GM19467 (cell line): ENCODE results near the gene ADPRS.

ENCODE experiments used
- ATAC-seq: cut with Tn5 transposase; IDR thresholded peaks from one replicate; pipeline ENCODE4 v1.9.1; 2021; ENCODE audit warnings: mild to moderate bottlenecking, moderate library complexity; ENCODE audit not compliant: unreplicated experiment

Gene ADPRS

GRCh38 chr1:36128905-36129206 is 40.2 kb downstream of the ADPRS start:
- ATAC-seq: no peak

DNA sequence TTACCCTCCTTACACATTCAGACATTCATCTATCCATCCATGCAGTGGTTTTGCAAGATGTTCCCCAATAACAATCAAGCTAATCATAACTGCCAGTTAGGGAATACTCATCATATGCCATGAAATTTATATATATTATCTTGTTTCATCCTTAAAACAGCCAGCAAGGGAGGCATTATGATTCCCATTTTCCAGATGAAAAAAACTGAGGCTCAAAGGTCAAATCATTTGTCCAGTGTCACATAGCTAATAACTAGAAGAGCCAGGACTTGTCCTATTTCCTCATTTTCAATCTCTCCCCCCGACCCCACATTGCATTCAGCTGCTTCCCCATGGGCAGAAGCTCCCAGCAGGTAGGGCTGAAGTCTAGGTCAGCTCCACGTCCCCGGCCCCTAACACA is 43.3 kb downstream of the ADPRS start:
- no peak for ATAC-seq

DNA sequence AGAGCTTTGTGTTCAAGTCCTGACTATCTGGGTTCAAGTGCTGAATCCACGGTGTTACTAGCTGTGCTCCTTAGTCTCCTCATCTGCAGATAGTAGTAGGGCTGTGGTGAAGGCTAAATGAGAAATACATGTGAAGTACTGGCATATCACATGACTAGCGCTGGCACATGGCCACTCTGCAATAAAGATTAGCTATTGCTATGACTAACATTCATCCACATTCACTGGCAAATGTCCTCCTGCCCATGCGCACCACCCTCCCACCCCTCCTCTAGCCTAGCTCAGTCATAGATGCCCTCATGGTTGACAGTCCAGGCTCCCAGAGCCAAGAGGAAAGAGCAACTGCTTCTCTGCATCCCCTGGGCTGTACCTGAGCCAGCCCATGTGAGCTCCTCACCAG is 44.8 kb downstream of the ADPRS start:
- no peak for ATAC-seq

GRCh38 chr1:36134031-36134430 is 45.3 kb downstream of the ADPRS start:
- no peak for ATAC-seq

GRCh38 chr1:36134505-36135329 is 46.0 kb downstream of the ADPRS start:
- ATAC-seq: no peak

- no peak for ATAC-seq
These were observed 46.6 kb downstream of the ADPRS start for GRCh38 chr1:36135330-36135667.

DNA sequence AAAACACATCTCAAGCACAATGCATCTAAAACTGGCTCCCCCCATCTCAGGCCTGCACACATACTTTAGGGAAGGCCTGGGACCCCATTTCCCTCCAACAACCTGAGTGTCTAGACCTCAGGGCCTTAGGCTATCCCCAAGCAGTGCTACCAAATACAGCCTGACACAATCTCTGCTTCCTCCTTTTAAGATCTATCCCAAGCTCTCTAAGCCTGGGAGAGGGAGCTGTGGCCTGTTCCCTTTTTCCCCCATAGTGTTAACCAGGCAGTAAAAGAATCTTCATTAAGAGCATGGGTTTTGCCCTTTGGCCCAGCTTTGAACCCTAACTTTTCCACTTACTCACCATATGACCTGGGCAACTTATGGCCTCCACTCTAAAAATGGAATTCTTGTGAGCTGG is 47.1 kb downstream of the ADPRS start:
- no peak for ATAC-seq

DNA sequence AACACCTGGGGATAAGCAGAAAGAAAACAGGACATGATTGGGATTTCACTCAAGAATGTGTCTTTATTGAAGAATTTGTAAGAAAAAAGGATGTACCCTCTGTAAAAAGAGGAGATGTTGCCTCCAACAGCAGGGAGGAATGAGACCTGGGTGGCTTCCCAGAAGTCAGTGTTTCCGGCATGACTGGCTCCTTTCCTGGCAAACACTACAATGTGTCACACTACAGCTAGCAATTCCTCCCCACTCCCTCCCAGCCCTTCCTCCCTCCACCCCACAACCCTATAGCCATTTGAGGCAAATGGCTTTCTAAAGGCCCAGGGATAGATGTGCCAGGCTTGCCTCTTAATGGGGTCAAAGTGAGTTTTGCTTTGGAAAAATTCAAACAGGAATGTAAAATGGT is 47.8 kb downstream of the ADPRS start:
- no peak for ATAC-seq

- ATAC-seq: no peak
These were observed 48.5 kb downstream of the ADPRS start for GRCh38 chr1:36137226-36137625.

- ATAC-seq: no peak
These were observed 49.1 kb downstream of the ADPRS start for GRCh38 chr1:36137776-36138175.

DNA sequence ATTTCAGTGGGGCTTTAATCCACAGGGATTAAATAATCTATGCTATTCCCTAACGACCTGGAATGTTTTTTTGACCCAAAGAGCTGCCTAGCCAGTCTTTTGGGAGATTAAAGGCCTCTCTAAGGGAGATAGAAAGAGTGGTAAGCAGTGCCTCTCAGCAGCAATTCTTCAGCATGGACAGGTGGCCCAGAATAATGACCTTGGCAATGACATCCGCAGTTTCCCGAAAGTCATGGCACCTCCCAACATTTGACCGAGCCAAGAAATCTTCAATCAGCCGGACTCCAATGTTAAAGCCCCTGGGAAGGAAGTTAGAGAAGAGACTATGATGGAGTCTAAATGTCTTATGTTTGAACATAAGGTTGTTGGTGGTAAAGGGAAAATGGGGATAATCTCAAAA is 50.8 kb downstream of the ADPRS start:
- no peak for ATAC-seq

DNA sequence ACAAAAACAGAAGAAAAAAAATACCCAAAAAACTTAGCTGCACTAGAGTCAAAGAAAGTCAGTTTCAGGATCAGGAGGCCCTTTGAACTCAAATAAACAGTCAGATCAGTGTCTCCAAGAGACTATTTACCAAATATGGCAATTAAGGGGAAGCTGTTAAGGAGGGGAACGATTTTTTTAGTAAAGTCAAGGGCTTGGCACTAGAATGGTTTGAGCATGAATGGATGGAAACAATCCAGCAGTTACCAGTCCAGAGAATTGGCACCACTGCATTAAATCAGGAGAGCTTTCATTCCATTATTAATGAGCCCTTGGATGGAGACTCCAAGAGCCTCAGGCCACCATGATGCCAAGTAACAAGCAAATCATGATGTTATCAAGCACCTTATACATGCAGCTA is 53.4 kb downstream of the ADPRS start:
- no peak for ATAC-seq

DNA sequence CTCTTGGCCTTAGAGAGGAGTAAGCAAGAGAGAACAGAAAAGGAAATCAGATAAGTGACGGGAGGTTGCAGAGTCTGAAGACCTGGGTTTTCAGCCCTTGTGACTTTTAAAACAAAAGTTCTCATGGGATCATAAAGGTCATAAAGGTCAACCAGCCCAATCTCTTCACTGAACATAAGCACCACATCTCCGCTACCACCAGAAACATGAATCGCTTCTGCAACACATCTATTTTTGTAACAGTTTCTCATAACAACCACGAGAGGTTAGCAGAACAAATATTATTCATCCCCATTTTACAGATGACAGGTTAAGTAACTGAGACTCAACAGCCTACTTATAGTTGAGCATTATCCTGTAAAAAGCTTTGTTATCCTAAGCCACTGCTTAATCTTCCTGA is 54.7 kb downstream of the ADPRS start:
- no peak for ATAC-seq
